A549 (cell line): ENCODE measurements around the gene MEF2C. TPM values are rescaled to one million over a fixed set of nuclear protein-coding genes. Genes with fewer than 3 reads are reported as not detected.

ENCODE experiments used
- ATAC-seq, 2 experiments: fragments of 200-7000 bp in 1 of 2; fragments of >200 bp in 1 of 2; cut with Nextera tagmentation in 1 of 2; cut with Tn5 transposase in 1 of 2; 3 replicates each; pipeline versions ENCODE4 v1.8.0 to v1.9.1; 2018 to 2020; ENCODE audit warnings: mild to moderate bottlenecking in 1 of 2, moderate library complexity in 1 of 2
- CTCF ChIA-PET: fragments of 300-600 bp; sonication (Branson Sonifier 250); formaldehyde crosslinking; extraction: SDS; loops from one replicate; lab custom pipeline; 2021; ENCODE audit warnings: antibody characterized with exemption, inconsistent platforms; lab: Yijun Ruan, JAX
- POLR2A ChIA-PET: fragments of 350-600 bp; formaldehyde crosslinking; extraction: SDS; loops from one replicate; lab custom pipeline; 2021; ENCODE audit warnings: antibody characterized with exemption, inconsistent platforms; lab: Yijun Ruan, JAX
- DNase-seq, 2 experiments: peaks; one replicate each; pipeline versions ENCODE4 v3.0.0 to v3.0.0-alpha.2; 2011 to 2016; ENCODE audit warnings: low read depth in 1 of 2, low spot score in 1 of 2
- FAIRE-seq: peaks from 2 replicates; lab custom pipeline; 2011; peaks lifted over from hg19 to GRCh38; lab: Jason Lieb, UNC
- H3K27ac ChIP-seq, 2 experiments: fragments of >200 bp; sonication (Bioruptor Twin); formaldehyde crosslinking; 3 replicates each; pipeline ENCODE4 v1.5.1; 2016 to 2017
- H3K4me1 ChIP-seq: fragments of >200 bp; sonication (Bioruptor Twin); formaldehyde crosslinking; 3 replicates; pipeline ENCODE4 v1.6.1; 2016
- H3K4me2 ChIP-seq: fragments of >200 bp; sonication (Bioruptor Twin); formaldehyde crosslinking; 3 replicates; pipeline ENCODE4 v1.6.1; 2016
- H3K4me3 ChIP-seq: fragments of >200 bp; sonication (Bioruptor Twin); formaldehyde crosslinking; 3 replicates; pipeline ENCODE4 v1.5.1; 2016
- H3K9me3 ChIP-seq: fragments of >200 bp; sonication (Bioruptor Twin); formaldehyde crosslinking; 3 replicates; pipeline ENCODE4 v1.6.1; 2016
- BCL3 ChIP-seq: fragments of >200 bp; sonication (Bioruptor Twin); formaldehyde crosslinking; IDR thresholded peaks from 3 replicates; pipeline ENCODE4 v1.6.1; 2016
- CHD2 ChIP-seq: fragments of 150-350 bp; IDR thresholded peaks from 2 replicates; pipeline ENCODE4 v1.6.1; 2014; ENCODE audit warnings: low read length; ENCODE audit not compliant: partially characterized antibody
- CHD4 ChIP-seq: fragments of 200-600 bp; sonication (generic); IDR thresholded peaks from 2 replicates; pipeline ENCODE4 v1.6.1; 2016; ENCODE audit warnings: antibody characterized with exemption, mild to moderate bottlenecking, borderline replicate concordance
- CTCF ChIP-seq: fragments of >200 bp; sonication (Bioruptor Twin); formaldehyde crosslinking; IDR thresholded peaks from 3 replicates; pipeline ENCODE4 v1.5.1; 2016
- E2F6 ChIP-seq: IDR thresholded peaks from 2 replicates; pipeline ENCODE4 v1.6.1; 2012; ENCODE audit warnings: low read depth, borderline replicate concordance
- ESRRA ChIP-seq: fragments of 150-350 bp; IDR thresholded peaks from 2 replicates; pipeline ENCODE4 v1.6.1; 2014; ENCODE audit warnings: mild to moderate bottlenecking, low read length, borderline replicate concordance
- FOSB ChIP-seq: fragments of 250-450 bp; sonication (Bioruptor Pico); IDR thresholded peaks from 2 replicates; pipeline ENCODE4 v1.5.0; 2020; ENCODE audit warnings: mild to moderate bottlenecking, moderate library complexity
- FOSL2 ChIP-seq, 2 experiments: fragments of 450-650 bp in 1 of 2; fragments of >200 bp in 1 of 2; sonication (Bioruptor Twin) in 1 of 2; formaldehyde crosslinking; IDR thresholded peaks; 2 replicates each; pipeline versions ENCODE4 v1.5.0 to v1.6.1; 2016 to 2020; ENCODE audit warnings: mild to moderate bottlenecking in 1 of 2, moderate library complexity in 1 of 2
- FOXS1 ChIP-seq: fragments of 250-450 bp; sonication (Bioruptor Pico); IDR thresholded peaks from 2 replicates; pipeline ENCODE4 v1.5.0; 2020; ENCODE audit warnings: mild to moderate bottlenecking, moderate library complexity
- GATA3 ChIP-seq: IDR thresholded peaks from 2 replicates; pipeline ENCODE4 v1.6.1; 2012; ENCODE audit warnings: borderline replicate concordance
- HES2 ChIP-seq: fragments of >200 bp; sonication (Bioruptor Twin); formaldehyde crosslinking; IDR thresholded peaks from 2 replicates; pipeline ENCODE4 v1.6.1; 2016
- HOXB13 ChIP-seq: fragments of 250-450 bp; sonication (Bioruptor Pico); IDR thresholded peaks from 2 replicates; pipeline ENCODE4 v1.5.0; 2020; ENCODE audit warnings: low read depth, mild to moderate bottlenecking, moderate library complexity
- HOXB5 ChIP-seq: fragments of 250-450 bp; sonication (Bioruptor Pico); IDR thresholded peaks from 2 replicates; pipeline ENCODE4 v1.5.0; 2020; ENCODE audit warnings: mild to moderate bottlenecking, moderate library complexity
- JUN ChIP-seq, 2 experiments: fragments of >200 bp; sonication (Bioruptor Twin); formaldehyde crosslinking; IDR thresholded peaks; 2 replicates in 1 of 2; 3 replicates in 1 of 2; pipeline ENCODE4 v1.6.1; 2016 to 2017
- KDM1A ChIP-seq: fragments of 200-600 bp; sonication (generic); IDR thresholded peaks from 2 replicates; pipeline ENCODE4 v1.6.1; 2016; ENCODE audit warnings: low read depth, mild to moderate bottlenecking
- KDM5A ChIP-seq: fragments of 200-600 bp; sonication (generic); IDR thresholded peaks from 2 replicates; pipeline ENCODE4 v1.6.1; 2016; ENCODE audit warnings: antibody characterized with exemption, mild to moderate bottlenecking
- MAX ChIP-seq: IDR thresholded peaks from 2 replicates; pipeline ENCODE4 v1.6.1; 2012
- MAZ ChIP-seq: fragments of 150-350 bp; IDR thresholded peaks from 2 replicates; pipeline ENCODE4 v1.6.1; 2014; ENCODE audit warnings: antibody characterized with exemption, low read depth, low read length, borderline replicate concordance
- NFE2L2 ChIP-seq: fragments of 150-350 bp; conservative IDR thresholded peaks from 2 replicates; pipeline ENCODE4 v1.6.1; 2014; ENCODE audit warnings: low read length
- NR3C1 ChIP-seq: fragments of >200 bp; sonication (Bioruptor Twin); formaldehyde crosslinking; IDR thresholded peaks from 3 replicates; pipeline ENCODE4 v1.6.1; 2017
- PHF8 ChIP-seq: fragments of 200-600 bp; sonication (generic); IDR thresholded peaks from 2 replicates; pipeline ENCODE4 v1.6.1; 2016; ENCODE audit warnings: low read depth, mild to moderate bottlenecking, antibody characterized with exemption, moderate library complexity, borderline replicate concordance
- REST ChIP-seq: fragments of 200-600 bp; sonication (generic); IDR thresholded peaks from 2 replicates; pipeline ENCODE4 v1.6.1; 2016; ENCODE audit warnings: antibody characterized with exemption, mild to moderate bottlenecking, moderate library complexity
- RFX5 ChIP-seq: fragments of 450-650 bp; IDR thresholded peaks from 2 replicates; pipeline ENCODE4 v1.7.1; 2014; ENCODE audit warnings: antibody characterized with exemption, mild to moderate bottlenecking, moderate library complexity
- SREBF2 ChIP-seq: fragments of 450-650 bp; IDR thresholded peaks from 2 replicates; pipeline ENCODE4 v1.6.1; 2014; ENCODE audit warnings: mild to moderate bottlenecking, moderate library complexity
- TP53 ChIP-seq: fragments of 250-450 bp; sonication (Bioruptor Pico); IDR thresholded peaks from 2 replicates; pipeline ENCODE4 v1.5.0; 2021; ENCODE audit warnings: mild to moderate bottlenecking, moderate library complexity
- ZC3H11A ChIP-seq: fragments of 450-650 bp; IDR thresholded peaks from 2 replicates; pipeline ENCODE4 v1.6.1; 2014; ENCODE audit warnings: antibody characterized with exemption, mild to moderate bottlenecking
- ZNF302 ChIP-seq: fragments of 250-450 bp; sonication (Bioruptor Pico); IDR thresholded peaks from 2 replicates; pipeline ENCODE4 v1.9.0; 2021; ENCODE audit warnings: inconsistent platforms, mild to moderate bottlenecking, moderate library complexity
- ZSCAN20 ChIP-seq: fragments of 250-450 bp; sonication (Bioruptor Pico); IDR thresholded peaks from 2 replicates; pipeline ENCODE4 v1.8.0; 2022; ENCODE audit warnings: mild to moderate bottlenecking, moderate library complexity
- WGBS: methylation state at CpG from one replicate; pipeline ENCODE4 v1.1.6; 2017; ENCODE audit errors: missing lambda C conversion rate; 5-methylcytosine and 5-hydroxymethylcytosine counted together
- polyA plus RNA-seq, 4 experiments: library from polyadenylated mRNA; depleted of rRNA in 3 of 4; stranded (reverse); fragments of >200 nt; fragmentation: RNase III in 1 of 4; extraction: RNeasy Plus Mini Kit Qiagen cat#74134 plus additional on column Dnase treatment in 1 of 4; gene quantifications; 2 replicates in 3 of 4; 3 replicates in 1 of 4; pipeline ENCODE4 v1.2.3, GENCODE V29; 2011 to 2017

Gene MEF2C
- polyA plus RNA-seq, 2 of the 4 experiments (the other 2 are of a cell fraction) = 0.03 to 0.06 TPM

GRCh38 chr5:88677376-88677895 is 205.5 kb downstream of the MEF2C start:
- WGBS = 83% methylated on average over 4 of the region's 4 CpGs
- TF ChIP-seq MAX = no peak
- no peak for TF ChIP-seq PHF8
- no peak for TF ChIP-seq RFX5
- no peak for TF ChIP-seq CTCF
- no peak for TF ChIP-seq KDM5A
- TF ChIP-seq CHD2 = no peak
- TF ChIP-seq HOXB5 (CRISPR knock-in tag) = no peak
- no peak for TF ChIP-seq BCL3
- TF ChIP-seq E2F6 = no peak
- TF ChIP-seq HES2 = no peak
- no peak for TF ChIP-seq ZSCAN20 (CRISPR knock-in tag)
- ChIA-PET CTCF (interaction anchor here (1.1 kb wide), 1 partner anchor 13 kb away, joined by 3 read pairs; no protein-coding TSS in a partner anchor), POLR2A (no interaction called here)
- Histone ChIP-seq H3K4me1 (no peaks in the 10 kb centered on the region), H3K4me2 (no peak overlapping the region), H3K4me3 (no peak overlapping the region), H3K9me3 (no peaks in the 10 kb centered on the region), H3K27ac (no peak overlapping the region)
- ATAC-seq (no peak), FAIRE-seq (no peak), DNase-seq (no peak)

- ChIA-PET CTCF (interaction anchor here (1.1 to 1.5 kb wide), 3 partner anchors 14 to 895 kb away, joined by 3 to 6 read pairs (median 4); no protein-coding TSS in a partner anchor), POLR2A (no interaction called here)
- H3K4me3 ChIP-seq = no peak overlapping the region
- no peak overlapping the region for H3K27ac ChIP-seq
- ATAC-seq = no peak
- H3K4me1 ChIP-seq = no peaks in the 10 kb centered on the region
- H3K9me3 ChIP-seq = no peaks in the 10 kb centered on the region
- peak overlapping the region; percentile 94; the same call in 2 of the 3 replicates for H3K4me2 ChIP-seq
- 78% methylated on average over 8 of the region's 8 CpGs for WGBS
- no peak for DNase-seq
- FAIRE-seq = no peak
- TF ChIP-seq HOXB13 (CRISPR knock-in tag) (no peak), NR3C1 (no peak), REST (no peak), FOSB (CRISPR knock-in tag) (no peak), TP53 (CRISPR knock-in tag) (no peak), SREBF2 (no peak), BCL3 (no peak), JUN (IDR thresholded peaks at IDR 0.05) (no peak), ZNF302 (CRISPR knock-in tag) (no peak), ESRRA (no peak), GATA3 (no peak), MAZ (no peak), CHD4 (no peak), ZC3H11A (no peak), KDM1A (no peak), FOSL2 (IDR thresholded peaks at IDR 0.05) (no peak), FOSL2 (CRISPR knock-in tag; IDR thresholded peaks at IDR 0.05) (no peak), NFE2L2 (no peak), FOXS1 (no peak)
Measured at GRCh38 chr5:88676637-88677375, 206.2 kb downstream of the MEF2C start.
